ENCODE results near the gene ATP10D.
"Not testable (repeated sequence)": the region's sequence is repeated elsewhere in the genome, so short reads cannot be mapped to it uniquely, and the experiment has no call there.

The ATP10D gene

DNA sequence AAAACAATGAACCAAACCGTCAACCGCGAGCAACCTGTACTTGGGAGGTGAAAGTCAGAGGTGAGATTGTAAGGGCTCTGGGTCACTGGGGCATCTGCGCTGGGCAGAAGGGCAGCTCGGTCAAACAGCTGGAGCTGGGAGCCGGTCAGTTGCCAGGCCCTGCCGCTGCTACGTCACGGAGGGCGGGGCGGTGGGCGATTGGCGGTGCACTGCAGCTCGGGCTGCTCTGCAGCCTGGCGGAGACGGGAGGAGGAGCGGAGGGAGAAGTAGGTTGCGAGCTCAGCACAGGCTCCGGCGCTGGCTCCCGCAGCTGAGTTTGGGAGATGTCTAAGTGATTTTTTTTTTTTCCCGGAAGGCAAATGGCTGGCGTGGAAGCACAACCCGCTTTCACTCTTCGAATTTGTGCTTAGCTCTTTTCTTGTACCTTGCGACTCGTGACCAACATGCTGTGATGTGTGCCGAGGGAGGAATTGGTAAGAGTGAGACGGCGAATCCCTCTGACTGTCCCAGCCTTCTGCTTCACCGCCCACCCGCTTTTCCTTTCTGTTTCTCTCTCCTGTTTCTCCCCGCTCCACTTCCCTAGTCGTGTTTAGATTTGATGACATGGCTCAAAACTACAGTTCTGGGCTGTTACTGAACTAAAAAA, at the start of gene ATP10D:
Gene ATP10D, plus strand, starts transcription at position 229 of the 646 bp plus-strand sequence. CDS start 27,266 bp downstream, outside the sequence.
- DNase-seq = peak; percentile 52

GRCh38 chr4:47442980-47443379, 42.1 kb upstream of the ATP10D start:
- DNase-seq = no peak

DNA sequence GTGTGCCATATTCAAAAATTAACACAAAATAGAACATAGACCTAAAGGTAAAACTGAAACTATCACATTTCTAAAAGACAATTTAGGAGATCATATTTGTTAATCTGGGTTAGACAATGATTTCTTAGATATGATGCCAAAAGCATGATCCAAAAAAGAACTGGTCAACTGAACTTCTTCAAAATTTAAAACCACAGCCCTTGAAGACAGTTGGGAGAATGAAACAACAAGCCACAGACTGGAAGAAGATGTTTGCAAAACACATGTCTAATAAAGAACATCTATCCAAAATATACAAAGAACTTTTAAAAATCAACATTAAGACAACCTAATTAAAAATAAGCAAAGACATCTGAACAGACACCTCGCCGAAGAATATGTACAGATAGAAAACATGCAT, 41.0 kb upstream of the ATP10D start:
- no peak for DNase-seq

DNA sequence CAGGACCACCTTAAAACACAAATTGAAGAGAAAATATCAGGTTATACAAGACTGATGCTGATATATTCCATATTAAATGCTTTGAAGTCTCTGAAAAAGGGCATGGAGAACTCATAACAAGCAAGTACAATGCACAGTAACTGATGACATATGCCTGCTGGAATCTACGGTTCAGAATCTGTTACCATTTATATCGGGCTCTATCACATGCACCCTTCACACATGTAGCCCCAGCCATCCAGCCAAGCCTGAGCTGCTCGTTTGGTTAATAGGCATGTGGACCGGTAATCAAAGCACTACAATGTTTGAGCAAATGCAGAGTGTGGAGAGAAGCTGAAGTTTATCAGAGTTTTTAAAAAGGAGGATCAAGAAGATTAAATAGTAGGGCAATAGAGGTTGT, 33.4 kb upstream of the ATP10D start:
- no peak for DNase-seq

- no peak for DNase-seq
Measured at GRCh38 chr4:47462799-47463234, 22.3 kb upstream of the ATP10D start.

GRCh38 chr4:47463235-47463956, 21.7 kb upstream of the ATP10D start, which contains the start of gene COMMD8:
Gene COMMD8, minus strand, starts transcription at chr4:47463702. Its CDS starts 51 bp downstream, at chr4:47463651.
- DNase-seq = peak; percentile 90

DNA sequence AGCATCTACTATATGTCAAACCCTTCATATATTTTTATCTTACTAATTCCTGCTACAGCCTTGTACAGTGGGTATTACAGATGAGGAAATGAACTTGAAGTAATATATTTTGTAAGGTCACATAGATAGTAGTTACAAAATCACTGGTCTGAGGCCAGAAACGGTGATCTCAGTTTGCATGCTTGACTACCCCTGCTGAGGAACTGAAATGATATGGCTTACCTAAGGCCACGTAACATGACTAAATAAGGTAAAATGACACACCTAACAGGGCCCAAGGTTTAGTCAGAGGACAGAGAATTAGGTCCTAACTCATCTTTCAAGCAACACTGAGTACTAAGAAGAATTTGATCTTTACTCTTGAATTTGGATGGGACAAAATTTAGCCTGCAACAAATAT, 20.1 kb upstream of the ATP10D start:
- DNase-seq = no peak

- DNase-seq = no peak
Measured at GRCh38 chr4:47466056-47466785, 18.9 kb upstream of the ATP10D start.

DNA sequence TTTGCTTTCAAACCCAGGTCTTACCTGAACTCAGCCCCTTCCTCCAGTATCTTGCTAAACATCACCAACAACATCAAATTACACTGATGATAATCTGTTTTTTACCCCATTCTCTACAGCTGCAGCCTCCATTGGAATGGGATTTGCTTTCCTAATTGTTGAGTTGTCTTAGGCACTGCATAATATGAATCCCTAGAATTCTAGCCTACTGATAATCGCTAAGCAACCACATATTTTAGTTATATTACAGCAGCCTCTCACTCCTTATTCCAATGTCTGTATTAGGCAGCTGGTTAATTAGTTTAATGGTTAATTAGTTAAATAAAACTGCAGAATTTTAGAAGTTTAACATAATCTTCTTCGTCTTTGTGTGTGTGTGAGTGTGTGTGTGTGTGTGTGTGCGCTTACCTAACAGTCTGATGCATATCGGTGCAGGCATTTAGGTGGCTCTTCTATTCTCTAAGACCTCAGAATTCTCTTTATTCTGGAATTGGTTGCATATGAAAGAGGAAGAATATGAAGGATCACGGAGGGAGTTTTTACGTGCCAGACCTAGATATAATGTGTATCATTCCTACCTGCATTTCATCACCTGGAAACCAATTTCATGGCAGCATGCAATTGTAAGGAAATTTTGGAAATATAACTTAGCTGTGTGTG, 16.2 kb upstream of the ATP10D start:
- no peak for DNase-seq

- DNase-seq = no peak
Measured at GRCh38 chr4:47469951-47470350, 15.1 kb upstream of the ATP10D start.

GRCh38 chr4:47471064-47471463, 14.0 kb upstream of the ATP10D start:
- no peak for DNase-seq

DNA sequence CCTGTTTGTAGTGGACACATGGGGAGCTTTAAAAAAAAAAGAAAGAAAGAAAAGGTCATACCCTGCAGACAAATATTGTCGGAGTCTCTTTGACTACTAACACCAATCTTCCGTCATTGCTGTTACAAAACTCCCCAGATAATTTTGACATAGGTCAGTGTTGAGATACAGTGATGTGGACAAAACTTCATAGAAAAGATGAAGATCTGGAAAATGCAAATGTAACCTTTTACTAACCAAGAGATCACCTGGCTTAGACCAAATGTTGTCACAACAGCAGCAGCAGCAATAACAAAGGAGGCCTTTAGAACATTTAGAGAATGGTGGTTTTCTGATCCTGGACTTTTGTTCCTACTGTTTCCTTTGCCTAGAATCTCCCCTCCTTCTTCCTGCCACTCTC, 13.5 kb upstream of the ATP10D start:
- no peak for DNase-seq

DNA sequence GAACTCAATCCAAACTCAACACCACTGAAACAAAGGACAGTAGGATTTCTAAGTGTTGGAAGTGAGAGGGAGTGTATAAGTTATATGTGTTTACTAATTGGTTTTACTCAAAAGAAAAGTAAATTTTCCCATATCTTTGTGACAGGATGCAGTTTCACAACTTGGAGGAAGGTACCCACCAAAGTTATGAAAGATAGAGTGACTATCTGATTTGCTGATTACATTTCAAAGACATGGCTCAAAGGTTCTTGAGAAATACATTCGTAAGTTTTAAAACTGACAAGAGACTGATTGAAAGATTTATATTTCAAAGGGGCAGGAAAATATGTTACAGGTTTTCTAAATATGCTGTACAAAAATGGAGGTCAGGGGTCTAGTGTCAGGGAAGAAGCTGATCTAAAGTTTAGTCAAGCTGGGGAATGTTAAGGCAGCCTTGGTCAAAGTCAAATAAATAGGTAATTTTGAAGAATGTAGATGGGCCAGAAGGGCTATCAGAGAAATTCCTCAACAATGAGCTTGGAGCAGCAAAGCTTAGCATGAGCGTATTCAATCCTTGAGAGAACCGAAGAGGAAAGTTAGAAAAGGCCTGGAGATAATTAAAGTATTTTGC, 11.8 kb upstream of the ATP10D start:
- no peak for DNase-seq

DNA sequence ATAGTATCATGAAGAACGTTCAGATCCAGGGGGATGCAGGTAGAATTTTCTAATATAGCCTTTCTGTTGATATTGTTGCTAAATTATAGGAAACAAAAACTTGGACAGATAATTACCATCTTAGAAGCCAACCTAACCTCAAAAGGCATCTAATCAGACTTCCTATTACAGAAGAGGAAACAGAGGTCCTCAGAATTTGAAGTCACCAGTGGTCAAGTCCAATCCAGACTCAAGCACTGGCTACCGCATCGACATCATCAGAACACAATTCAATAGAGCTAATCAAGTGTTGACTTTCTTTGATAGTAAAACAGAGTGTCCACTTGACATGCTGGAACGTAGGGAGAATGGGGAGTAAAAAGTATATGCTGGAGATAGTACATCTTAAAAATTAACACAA, 10.3 kb upstream of the ATP10D start:
- DNase-seq = no peak

GRCh38 chr4:47475411-47475810, 9.7 kb upstream of the ATP10D start:
- no peak for DNase-seq

- no peak for DNase-seq
Measured at GRCh38 chr4:47478804-47479203, 6.3 kb upstream of the ATP10D start.

GRCh38 chr4:47482326-47482725, 2.7 kb upstream of the ATP10D start:
- DNase-seq = no peak

GRCh38 chr4:47483745-47484144, 1.3 kb upstream of the ATP10D start:
- no peak for DNase-seq

- DNase-seq = no peak
Measured at GRCh38 chr4:47484168-47484567, 907 bp upstream of the ATP10D start.

DNA sequence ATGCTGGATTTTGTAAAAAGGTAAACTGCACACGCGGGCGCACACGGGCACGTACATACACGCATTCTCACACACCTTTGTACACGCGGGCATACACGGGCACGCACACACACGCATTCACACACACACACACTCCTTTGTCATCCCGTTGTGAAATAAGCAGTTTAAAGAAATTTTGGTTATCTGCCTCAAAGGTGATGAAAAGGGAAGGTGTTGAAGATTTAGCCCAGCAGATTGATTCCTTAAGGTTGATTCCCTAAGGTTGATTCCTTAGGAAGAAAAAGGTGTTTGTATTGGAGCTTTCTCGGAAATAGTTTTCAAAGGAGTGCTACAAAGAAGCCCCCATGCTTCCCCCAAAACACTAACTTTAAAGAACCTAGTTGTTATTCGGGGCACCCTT, 693 bp downstream of the ATP10D start:
- no peak for DNase-seq

- DNase-seq = no peak
Measured at GRCh38 chr4:47486231-47486673, 1.2 kb downstream of the ATP10D start.

GRCh38 chr4:47486727-47487126, 1.7 kb downstream of the ATP10D start:
- DNase-seq = not testable (repeated sequence)

DNA sequence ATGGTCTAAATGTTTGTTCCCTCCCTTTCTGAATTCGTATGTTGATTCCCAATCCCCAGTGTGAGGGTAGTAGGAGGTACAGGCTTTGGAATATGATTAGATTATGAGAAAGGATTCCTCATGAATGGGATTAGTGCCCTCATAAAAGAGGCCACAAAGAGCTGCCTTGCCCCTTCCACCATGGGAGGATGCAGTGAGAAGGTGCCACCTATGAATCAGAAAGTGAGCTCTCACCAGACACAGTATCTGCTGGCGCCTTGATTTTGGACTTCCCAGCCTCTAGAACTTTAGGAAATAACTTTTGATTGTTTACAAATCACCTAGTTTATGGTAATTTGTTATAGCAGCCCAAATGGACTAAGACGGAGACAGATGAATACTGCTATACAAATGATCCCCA, 3.6 kb downstream of the ATP10D start:
- DNase-seq = no peak
